NCI-H526 (cell line): ENCODE results near the gene PDIA6.

Experiments used
- DNase-seq, 2 experiments: peaks; one replicate each; lab custom pipeline; 2025; lab: John Stamatoyannopoulos, UW

Gene PDIA6, protein sequence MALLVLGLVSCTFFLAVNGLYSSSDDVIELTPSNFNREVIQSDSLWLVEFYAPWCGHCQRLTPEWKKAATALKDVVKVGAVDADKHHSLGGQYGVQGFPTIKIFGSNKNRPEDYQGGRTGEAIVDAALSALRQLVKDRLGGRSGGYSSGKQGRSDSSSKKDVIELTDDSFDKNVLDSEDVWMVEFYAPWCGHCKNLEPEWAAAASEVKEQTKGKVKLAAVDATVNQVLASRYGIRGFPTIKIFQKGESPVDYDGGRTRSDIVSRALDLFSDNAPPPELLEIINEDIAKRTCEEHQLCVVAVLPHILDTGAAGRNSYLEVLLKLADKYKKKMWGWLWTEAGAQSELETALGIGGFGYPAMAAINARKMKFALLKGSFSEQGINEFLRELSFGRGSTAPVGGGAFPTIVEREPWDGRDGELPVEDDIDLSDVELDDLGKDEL

DNA sequence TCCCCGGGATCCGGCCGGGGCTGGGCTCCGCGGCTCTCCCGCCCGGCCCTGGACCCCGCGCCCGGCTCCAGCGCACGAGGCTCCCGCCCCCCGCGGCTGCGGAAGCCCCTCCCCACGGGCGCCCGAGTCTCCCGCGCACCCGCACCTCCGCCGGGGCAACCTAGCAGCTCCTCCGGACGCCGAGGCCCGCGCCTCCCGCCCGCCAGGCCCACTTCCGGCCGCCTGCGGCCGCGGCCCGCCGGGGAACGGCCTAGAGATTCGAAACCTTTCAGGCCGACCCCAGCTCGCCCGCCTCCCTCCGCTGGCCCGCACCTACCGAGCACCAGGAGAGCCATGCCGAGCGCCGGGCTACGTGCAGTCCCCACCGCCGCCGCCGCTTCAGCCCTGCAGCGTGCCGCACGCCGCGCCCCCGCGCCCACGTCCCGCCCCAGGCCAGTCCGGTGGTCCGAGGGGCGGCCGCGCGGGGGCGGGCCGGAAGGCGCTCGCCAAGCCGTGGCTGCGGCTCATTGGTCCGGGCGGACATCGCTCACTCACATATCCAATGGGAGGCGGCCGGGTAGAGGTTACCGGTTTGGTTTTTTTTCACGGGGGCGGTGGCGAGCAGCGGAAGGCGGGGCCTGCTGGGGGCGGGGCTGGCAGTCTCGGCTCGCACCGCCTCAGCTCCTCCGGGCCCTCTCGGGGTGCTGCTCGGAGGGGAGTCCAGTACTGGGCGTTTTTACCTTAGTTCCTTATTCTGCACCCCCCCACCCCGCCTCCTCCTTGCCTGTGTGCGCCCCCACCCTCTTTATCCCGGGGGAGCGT is at the start of gene PDIA6:
TSS of gene PDIA6 (minus strand) at position 424 of the 801 bp plus-strand sequence. CDS start at position 335, 89 bp downstream.
- peak; percentile 80 to 98 for DNase-seq

- DNase-seq: no peak
Measured at GRCh38 chr2:10862330-10862729, 49.7 kb upstream of the PDIA6 start.

DNA sequence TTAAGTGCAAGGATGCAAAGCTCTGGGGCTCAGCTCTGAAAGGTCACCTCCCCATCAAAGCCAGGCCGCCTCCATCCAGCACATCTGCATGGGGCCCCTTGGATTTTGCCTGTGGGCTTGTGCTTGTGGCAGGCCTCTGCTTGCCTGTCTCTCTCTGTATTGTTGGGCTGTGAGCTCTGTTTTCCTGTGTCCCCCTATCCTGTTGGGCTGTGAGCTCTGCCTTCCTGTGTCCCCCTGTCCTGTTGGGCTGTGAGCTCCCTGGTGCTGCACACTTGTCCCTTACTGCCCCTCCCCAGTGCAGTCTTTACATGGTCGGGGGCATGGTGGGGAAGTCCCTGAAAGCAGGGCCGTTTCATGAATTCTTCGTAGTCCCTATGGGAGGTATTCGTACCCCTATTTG is 49.2 kb upstream of the PDIA6 start:
- DNase-seq: no peak

GRCh38 chr2:10860814-10861325 is 48.3 kb upstream of the PDIA6 start:
- DNase-seq: no peak

- no peak for DNase-seq
Measured at GRCh38 chr2:10860081-10860813, 47.7 kb upstream of the PDIA6 start.

DNA sequence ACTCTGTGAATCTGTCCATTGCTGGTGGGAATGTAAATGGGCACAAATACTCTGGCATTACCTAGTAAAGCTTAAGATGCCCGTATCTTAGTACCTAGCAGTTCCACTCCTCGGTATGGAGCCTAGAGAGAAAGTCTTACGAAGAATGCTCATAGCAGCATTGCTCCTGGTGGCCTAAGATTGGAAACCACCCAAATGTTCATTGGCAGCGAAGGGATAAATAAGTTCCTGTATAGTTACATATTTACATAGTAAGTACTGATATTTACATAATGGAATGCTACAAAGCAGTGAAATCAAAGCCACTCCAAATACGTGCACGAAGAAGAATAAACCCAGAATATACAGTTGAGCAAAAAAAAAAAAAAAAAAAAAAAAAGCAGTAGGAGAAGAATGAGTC is 46.7 kb upstream of the PDIA6 start:
- no peak for DNase-seq

- DNase-seq: no peak
Measured at GRCh38 chr2:10848541-10848940, 36.0 kb upstream of the PDIA6 start.

- no peak for DNase-seq
Measured at GRCh38 chr2:10847008-10847407, 34.4 kb upstream of the PDIA6 start.

DNA sequence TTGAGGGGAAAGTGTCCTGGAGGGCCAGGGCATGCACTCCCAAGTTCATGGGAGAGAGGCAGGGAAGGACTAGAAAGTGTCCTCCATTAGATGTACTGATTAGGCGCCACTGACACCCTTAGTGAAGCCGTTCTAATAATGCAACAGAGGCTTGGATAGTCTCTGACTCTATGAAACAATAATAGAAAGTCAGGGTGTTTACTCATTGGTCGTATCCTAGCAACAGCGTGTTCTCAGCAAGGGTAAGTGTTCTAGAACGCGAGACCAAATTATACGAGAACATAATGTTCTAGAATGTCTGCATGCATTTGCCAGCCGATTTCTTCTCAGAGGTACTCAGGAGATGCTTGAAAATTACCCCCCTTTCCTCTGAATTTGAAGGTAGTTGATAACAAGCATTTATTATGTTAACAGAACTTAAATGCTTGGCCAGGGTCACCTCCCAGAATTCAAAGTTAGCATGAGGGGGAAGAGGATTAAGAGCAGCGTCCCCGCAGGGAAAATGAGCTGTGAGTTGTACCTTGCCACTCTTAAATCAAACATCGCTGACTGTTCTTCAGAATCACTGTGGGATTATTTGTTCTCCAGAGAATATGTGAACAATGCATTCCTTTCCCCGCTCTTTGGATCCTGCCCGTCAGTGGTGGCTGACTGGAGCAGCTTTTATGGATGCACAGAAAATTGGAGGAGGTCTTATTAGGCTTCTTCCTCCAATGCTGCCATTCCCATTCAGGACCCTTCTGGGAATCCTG is 33.7 kb upstream of the PDIA6 start:
- no peak for DNase-seq

- no peak for DNase-seq
Measured at GRCh38 chr2:10845640-10846039, 33.1 kb upstream of the PDIA6 start.

DNA sequence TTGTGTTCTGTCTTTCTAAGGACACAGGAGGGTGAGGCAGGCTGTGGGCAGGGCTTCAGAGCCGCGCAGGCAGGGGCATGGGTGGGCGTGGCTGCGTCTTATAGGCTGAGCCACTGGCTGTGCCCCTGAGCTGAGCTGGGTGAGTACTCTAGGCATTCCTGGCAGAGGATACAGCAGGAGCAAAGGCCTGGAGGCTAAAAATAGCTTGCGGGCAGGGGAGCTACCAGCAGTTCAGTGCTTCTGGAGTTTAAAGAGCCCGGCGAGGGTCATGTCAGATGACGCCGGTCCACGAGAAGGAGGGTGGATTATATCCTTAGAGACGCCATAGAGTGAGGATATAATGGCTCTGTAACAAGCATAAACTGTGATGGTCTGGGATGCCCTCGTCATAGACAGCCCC is 31.5 kb upstream of the PDIA6 start:
- peak in 1 of 2 experiments; percentile 71 for DNase-seq

DNA sequence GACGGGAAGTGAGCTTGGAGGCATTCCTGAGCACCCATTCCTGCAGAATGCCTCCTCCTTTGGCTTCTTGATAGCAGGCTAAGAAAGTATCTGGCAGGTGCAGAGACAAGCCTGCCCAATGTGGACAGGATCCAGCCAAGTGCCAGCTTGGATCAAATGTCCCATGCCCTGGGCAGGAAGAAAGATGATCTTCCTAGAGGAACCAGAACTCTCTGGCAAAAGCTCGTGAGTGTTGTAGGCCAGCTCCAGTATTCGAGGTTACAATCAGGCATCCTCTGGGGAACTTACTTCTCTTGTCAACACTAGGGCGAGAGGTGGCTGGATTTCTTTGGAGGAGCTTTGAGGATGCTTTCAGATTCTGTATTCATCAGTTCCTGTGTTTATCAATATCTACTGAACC is 29.9 kb upstream of the PDIA6 start:
- DNase-seq: no peak

- DNase-seq: no peak
Measured at GRCh38 chr2:10841547-10842219, 29.1 kb upstream of the PDIA6 start.

- DNase-seq: no peak
Measured at GRCh38 chr2:10839813-10840212, 27.2 kb upstream of the PDIA6 start.

- no peak for DNase-seq
Measured at GRCh38 chr2:10838734-10839133, 26.1 kb upstream of the PDIA6 start.

- no peak for DNase-seq
Measured at GRCh38 chr2:10837298-10838266, 25.0 kb upstream of the PDIA6 start.

DNA sequence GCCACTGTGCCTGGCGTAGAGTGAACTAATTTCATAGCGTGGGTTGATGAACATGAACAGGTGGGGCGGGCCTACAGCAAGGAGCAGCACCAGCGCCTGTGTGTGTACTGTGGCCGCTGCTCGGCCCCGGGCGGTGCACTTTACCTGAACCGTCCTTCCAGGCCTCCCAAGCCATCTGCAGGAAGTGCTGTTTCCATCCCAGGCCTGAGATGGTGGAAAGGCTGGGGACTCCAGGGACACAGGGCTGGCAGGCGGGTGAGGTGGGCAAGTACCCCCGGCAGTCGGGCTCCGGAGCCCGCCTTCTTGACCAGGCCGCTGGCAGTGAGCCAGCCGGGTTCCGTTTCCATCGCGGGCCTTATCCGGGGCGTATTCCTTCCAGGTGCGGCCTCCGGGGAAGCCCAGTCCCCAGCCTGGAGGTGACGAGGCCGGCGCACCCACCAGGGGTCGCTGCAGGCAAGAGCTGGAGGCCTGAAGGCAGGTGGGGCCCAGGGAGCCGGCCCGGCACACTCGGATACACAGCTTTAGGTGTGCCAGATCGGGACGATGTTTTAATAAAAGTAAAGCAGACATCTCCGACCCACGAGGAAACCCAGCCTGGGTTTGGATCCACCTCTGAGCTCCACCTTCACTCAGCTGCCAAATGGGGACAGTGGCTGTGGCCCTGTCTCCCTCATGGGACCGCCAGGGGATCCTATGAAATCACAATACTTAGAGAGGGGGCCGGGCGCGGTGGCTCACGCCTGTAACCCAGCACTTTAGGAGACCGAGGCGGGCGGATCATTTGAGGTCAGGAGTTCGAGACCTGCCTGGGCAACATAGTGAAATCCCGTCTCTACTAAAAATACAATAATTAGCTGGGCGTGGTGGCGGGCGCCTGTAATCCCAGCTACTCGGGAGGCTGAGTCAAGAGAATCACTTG is 22.7 kb upstream of the PDIA6 start:
- DNase-seq: peak; percentile 61 to 92

DNA sequence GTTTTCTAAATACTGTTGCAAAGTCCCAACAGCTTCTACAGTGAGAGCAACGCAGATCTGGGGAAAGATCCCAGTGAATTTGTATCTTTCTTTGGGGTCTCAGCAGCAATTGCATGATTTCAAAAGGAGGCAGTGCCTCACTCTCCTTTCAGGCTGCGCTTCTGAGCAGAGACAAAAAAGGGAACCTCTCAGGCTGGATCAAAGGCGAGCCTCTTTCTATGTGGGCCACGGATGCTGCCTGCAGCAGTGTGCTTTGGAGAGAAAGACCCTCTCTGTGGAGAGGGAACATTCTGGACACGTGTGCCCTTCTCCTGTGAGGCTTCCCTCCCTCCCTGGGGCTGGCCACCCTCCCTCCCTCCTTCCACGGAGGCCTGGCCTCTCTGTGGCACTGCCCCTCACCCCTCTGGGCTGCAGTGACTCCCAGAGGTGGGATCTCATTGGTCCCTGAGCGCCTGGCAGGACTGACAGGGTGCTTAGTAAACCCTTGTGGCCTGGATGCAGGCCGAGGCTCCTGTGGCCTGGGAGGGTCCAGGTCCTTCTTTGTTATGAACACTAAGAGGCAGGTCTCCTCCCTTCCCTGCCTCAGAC is 21.6 kb upstream of the PDIA6 start:
- DNase-seq: no peak
